Heart right ventricle (tissue), 16 donors: Measurements from ENCODE around the gene CISTR. TPM values are rescaled to one million over a fixed set of nuclear protein-coding genes. Genes with fewer than 3 reads are reported as not detected.
A peak's percentile ranks its signal among the peaks of the same experiment; 100 is the strongest.

Experiments
- ATAC-seq, 8 donors: fragments of 200-7000 bp; cut with Tn5 transposase; one replicate each; pipeline ENCODE4 v1.9.1; 2020; ENCODE audit warnings: mild to moderate bottlenecking in 8 of 8, moderate library complexity in 8 of 8, moderate number of reproducible peaks in 1 of 8
- DNase-seq, 2 donors: peaks; one replicate each; pipeline ENCODE4 v3.0.0-alpha.2; 2020
- H3K27ac ChIP-seq, 10 donors: fragments of 200-600 bp; sonication (generic) in 2 of 10; one replicate each; pipeline versions ENCODE4 v1.5.0 to v1.8.0; 2020 to 2022; ENCODE audit warnings: mild to moderate bottlenecking in 3 of 10
- H3K27me3 ChIP-seq, 7 donors: fragments of 200-600 bp; one replicate each; pipeline ENCODE4 v1.8.0; 2021 to 2022; ENCODE audit warnings: mild to moderate bottlenecking in 2 of 7
- H3K36me3 ChIP-seq, 9 donors: fragments of 200-600 bp; sonication (generic) in 1 of 9; one replicate each; pipeline versions ENCODE4 v1.5.0 to v1.8.0; 2020 to 2022; ENCODE audit warnings: mild to moderate bottlenecking in 2 of 9
- H3K4me1 ChIP-seq, 9 donors: fragments of 200-600 bp; sonication (generic) in 1 of 9; one replicate each; pipeline versions ENCODE4 v1.5.0 to v1.8.0; 2020 to 2022; ENCODE audit warnings: mild to moderate bottlenecking in 4 of 9
- H3K4me3 ChIP-seq, 10 donors: fragments of 200-600 bp; sonication (generic) in 2 of 10; one replicate each; pipeline versions ENCODE4 v1.5.0 to v1.8.0; 2020 to 2022; ENCODE audit warnings: mild to moderate bottlenecking in 7 of 10, moderate library complexity in 2 of 10
- H3K9me3 ChIP-seq, 11 donors: fragments of 200-600 bp in 10 of 11; sonication (generic) in 2 of 11; one replicate each; pipeline versions ENCODE4 v1.5.0 to v1.8.0; 2013 to 2022; ENCODE audit warnings: mild to moderate bottlenecking in 2 of 11, control low read depth in 1 of 11, moderate library complexity in 1 of 11
- WGBS, 2 donors: extraction: QIAGEN DNeasy Blood & Tissue Kit; methylation state at CpG; one replicate each; pipeline ENCODE4 v1.1.7; 2013; ENCODE audit warnings: inconsistent platforms in 1 of 2; 5-methylcytosine and 5-hydroxymethylcytosine counted together
- intact Hi-C, 10 donors: fragments of 100-400 bp; cut with DNase I; formaldehyde crosslinking; loops; one replicate each; pipeline versions ENCODE4 v1.11.1 to v1.14.2; 2022
- polyA plus RNA-seq, 2 donors: library from polyadenylated mRNA; stranded (reverse); fragments of 200-250 nt; gene quantifications; one replicate each; pipeline ENCODE4 v1.2.3, GENCODE V29; 2013
- total RNA-seq, 10 donors: library from RNA; stranded (reverse); fragmentation: NEBNext Ultra II Directional in 3 of 10; extraction: Animal tissue kit (Norgen Biotek cat#: 25700) in 3 of 10; gene quantifications; one replicate each; pipeline versions ENCODE4 v1.2.1 to v1.2.4, GENCODE V29; 2021 to 2023
- TF ChIP-seq, protein P1 (sequence below), 9 donors: fragments of 200-600 bp; sonication (generic) in 2 of 9; IDR thresholded peaks; one replicate each; pipeline versions ENCODE4 v1.5.0 to v1.8.0; 2021 to 2022; ENCODE audit warnings: antibody characterized with exemption in 9 of 9, mild to moderate bottlenecking in 5 of 9, moderate library complexity in 1 of 9
- donor health status: Arrhythmogenic right ventricular cardiomyopathy.
- donor health status: ischemic (EF 13 %, LVEDD 7.1; RV severe dilation, severe dysfunction).
- donor health status: healthy with polysubstance abuse.
- donor health status: DM: no; HTN: yes; CAD: no.
- donor health status: DM: no; HTN: no; CAD: no.
- donor health status: ischemic (EF 25% LVEDD 6.9; RV normal size, moderate dysfunction).
- donor health status: ischemic (EF 25% LVEDD 5.7; RV mildly dilated, moderate dysfunction).
- donor health status: healthy.
- donor health status: DM: yes; HTN: yes; CAD: no.
- donor health status: Ischemic cardiomyopathy.
- donor health status: ischemic (EF 35%, LVEDD 5.7; RV mildly dilated, moderate dysfunction).
- donor health status: nonischemic (EF 11% LVEDD 7.7; RV severe dilation, severe dysfunction).
- donor health status: DM: yes; HTN: yes; CAD: no.
- donor health status: PGD.
- donor health status: ischemic (EF 29% LVEDD 5.4; RV normal size, mild dysfunction).
- donor health status: nonischemic (EF 23%, LVEDD 6.1; RV moderate dilation, normal function).

The CISTR gene
- total and polyA plus RNA-seq, 12 donors: 0.16 to 3.6 (median 2.6) TPM; not detected in 1

GRCh38 chr12:53743266-53744129 is 8.3 kb downstream of the CISTR start:
- Histone ChIP-seq H3K9me3 (no peaks in the 10 kb centered on the region), H3K4me3 (no peak overlapping the region), H3K27me3 (peaks cover 4 to 87% (median 69%) of the 10 kb centered on the region in 7 donors), H3K27ac (no peak overlapping the region), H3K4me1 (peaks cover 6 to 32% (median 13%) of the 10 kb centered on the region in 9 donors), H3K36me3 (no peaks in the 10 kb centered on the region)
- ATAC-seq (peak; percentile 33 to 70 (median 52)), DNase-seq (peak; percentile 36 to 45)
- TF ChIP-seq, protein P1, sequence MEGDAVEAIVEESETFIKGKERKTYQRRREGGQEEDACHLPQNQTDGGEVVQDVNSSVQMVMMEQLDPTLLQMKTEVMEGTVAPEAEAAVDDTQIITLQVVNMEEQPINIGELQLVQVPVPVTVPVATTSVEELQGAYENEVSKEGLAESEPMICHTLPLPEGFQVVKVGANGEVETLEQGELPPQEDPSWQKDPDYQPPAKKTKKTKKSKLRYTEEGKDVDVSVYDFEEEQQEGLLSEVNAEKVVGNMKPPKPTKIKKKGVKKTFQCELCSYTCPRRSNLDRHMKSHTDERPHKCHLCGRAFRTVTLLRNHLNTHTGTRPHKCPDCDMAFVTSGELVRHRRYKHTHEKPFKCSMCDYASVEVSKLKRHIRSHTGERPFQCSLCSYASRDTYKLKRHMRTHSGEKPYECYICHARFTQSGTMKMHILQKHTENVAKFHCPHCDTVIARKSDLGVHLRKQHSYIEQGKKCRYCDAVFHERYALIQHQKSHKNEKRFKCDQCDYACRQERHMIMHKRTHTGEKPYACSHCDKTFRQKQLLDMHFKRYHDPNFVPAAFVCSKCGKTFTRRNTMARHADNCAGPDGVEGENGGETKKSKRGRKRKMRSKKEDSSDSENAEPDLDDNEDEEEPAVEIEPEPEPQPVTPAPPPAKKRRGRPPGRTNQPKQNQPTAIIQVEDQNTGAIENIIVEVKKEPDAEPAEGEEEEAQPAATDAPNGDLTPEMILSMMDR (IDR thresholded peaks at IDR 0.05): peak; percentile 82 to 95 (median 92)
- 14 to 17% methylated on average over 16 of the region's 16 CpGs for WGBS, 2 donors
- intact Hi-C loops: loop anchor here in 9 of 10 donors (1.0 to 10.0 kb wide), 6 partner anchors 39 to 201 kb away; no protein-coding TSS in a partner anchor

DNA sequence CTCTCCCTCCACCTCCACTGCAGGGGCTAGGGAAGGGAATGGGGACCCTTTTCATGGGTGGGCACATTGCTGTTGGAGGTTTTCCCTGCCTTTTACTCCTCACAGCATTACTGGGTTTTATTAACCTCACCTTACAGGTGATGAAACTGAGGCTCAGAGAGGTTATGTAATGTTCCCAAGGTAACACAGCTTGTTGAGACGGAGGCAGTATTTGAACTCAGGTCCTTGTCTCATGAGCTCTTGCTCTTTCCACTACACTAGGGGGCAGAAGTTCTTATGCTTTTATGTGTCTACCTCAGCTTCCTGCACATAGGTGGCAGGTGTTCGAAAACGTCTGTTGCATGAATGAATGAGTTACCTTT is 11.7 kb downstream of the CISTR start:
- DNase-seq (no peak), ATAC-seq (no peak)
- Histone ChIP-seq H3K4me3 (peak overlapping the region in 7 of 10 donors; percentile 14 to 36 (median 33)), H3K9me3 (no peaks in the 10 kb centered on the region), H3K4me1 (peaks cover 6 to 26% (median 13%) of the 10 kb centered on the region in 9 donors), H3K27me3 (peaks cover 0 to 95% (median 72%) of the 10 kb centered on the region in 7 donors), H3K27ac (no peak overlapping the region), H3K36me3 (no peaks in the 10 kb centered on the region)
- WGBS, 2 donors: 75 to 81% methylated on average over 3 of the region's 3 CpGs
- intact Hi-C loops: loop anchor here in 4 of 10 donors (5.0 to 10.0 kb wide), 2 partner anchors 195 to 198 kb away; no protein-coding TSS in a partner anchor
- TF ChIP-seq, protein P1 (IDR thresholded peaks at IDR 0.05): no peak

DNA sequence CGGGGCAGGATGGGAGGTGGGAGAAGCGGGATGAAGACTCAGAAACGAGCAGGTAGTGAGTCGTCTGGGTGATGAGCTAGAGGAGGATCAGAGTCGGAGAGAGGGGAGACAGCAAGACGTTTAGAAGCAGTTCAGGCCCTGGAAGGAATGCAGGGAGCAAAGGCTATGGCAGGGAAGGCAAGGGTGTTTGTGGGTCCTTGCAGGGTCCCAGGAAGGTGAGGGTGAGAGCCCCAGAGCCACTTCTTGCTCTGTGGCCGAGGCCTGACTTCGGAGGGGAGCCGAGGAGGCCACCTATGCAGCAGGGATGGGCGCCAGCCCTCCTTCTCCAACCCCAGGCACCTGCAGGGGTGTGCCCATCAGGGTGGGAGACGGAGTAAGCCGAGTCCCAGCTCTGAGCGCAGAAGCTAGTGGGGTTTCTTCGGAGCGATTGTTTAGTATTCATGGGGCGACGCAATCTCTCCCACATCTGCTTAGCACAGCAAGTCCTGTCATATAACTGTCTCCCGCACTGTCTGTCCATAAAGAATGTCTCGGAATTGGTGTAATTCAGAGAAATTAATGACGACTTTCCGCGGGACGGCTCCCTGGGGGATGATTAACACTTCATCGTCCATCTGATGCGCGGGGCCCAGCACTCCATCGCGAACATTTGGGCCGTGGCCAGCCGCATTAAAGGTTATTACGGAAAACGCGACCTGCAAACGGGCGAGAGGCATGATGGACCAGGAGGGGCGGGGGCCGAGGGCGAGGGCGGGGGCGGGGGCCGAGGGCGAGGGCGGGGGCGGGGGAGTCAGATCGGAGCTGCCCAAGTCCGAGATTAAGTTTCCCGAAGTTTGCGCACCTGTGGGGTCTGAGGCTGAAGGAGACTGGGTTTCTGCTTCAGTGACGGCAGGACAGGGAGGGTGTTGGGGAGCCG is 12.3 kb downstream of the CISTR start:
- TF ChIP-seq, protein P1 (IDR thresholded peaks at IDR 0.05): no peak
- H3K36me3 ChIP-seq: no peaks in the 10 kb centered on the region
- ATAC-seq: no peak
- peaks cover 0 to 90% (median 70%) of the 10 kb centered on the region in 7 donors for H3K27me3 ChIP-seq
- H3K9me3 ChIP-seq: no peaks in the 10 kb centered on the region
- intact Hi-C loops: loop anchor here in 4 of 10 donors (5.0 to 10.0 kb wide), 2 partner anchors 195 to 197 kb away; no protein-coding TSS in a partner anchor
- 5 to 6% methylated on average over 50 of the region's 50 CpGs for WGBS, 2 donors
- DNase-seq: no peak
- H3K27ac ChIP-seq: no peak overlapping the region
- peaks cover 6 to 26% (median 13%) of the 10 kb centered on the region in 9 donors for H3K4me1 ChIP-seq
- peak overlapping the region in 8 of 10 donors; percentile 14 to 36 (median 34) for H3K4me3 ChIP-seq
